Fibroblast of villous mesenchyme (primary cell): ENCODE results near the gene SERF1B. TPM values are rescaled to one million over a fixed set of nuclear protein-coding genes. Genes with fewer than 3 reads are reported as not detected.
"Not testable (repeated sequence)": the region's sequence is repeated elsewhere in the genome, so short reads cannot be mapped to it uniquely, and the experiment has no call there.

ENCODE experiments used
- DNase-seq: peaks from one replicate; pipeline ENCODE4 v3.0.0-alpha.2; 2010; ENCODE audit warnings: low read depth
- H3K4me3 ChIP-seq: 2 replicates; pipeline ENCODE4 v1.5.1; 2011; ENCODE audit warnings: low read depth, mild to moderate bottlenecking, low read length
- small RNA-seq: library from RNA; depleted of rRNA; stranded (forward); fragments of <200 nt; gene quantifications from one replicate; pipeline ENCODE3, GENCODE V24; 2012
- total RNA-seq: library from RNA; depleted of rRNA; stranded (reverse); fragments of >200 nt; gene quantifications from 2 replicates; pipeline ENCODE4 v1.2.3, GENCODE V29; 2012

SERF1B gene
- total RNA-seq = 10.4 and 19.0 TPM in 2 replicates

GRCh38 chr5:70025106-70025844 lies at the start of gene SERF1B:
SERF1B (plus strand) TSS chr5:70025251; CDS start chr5:70025452, 201 bp downstream.
- not testable (repeated sequence) for H3K4me3 ChIP-seq, DNase-seq

GRCh38 chr5:69991713-69992112 lies 33.3 kb upstream of the SERF1B start:
- not testable (repeated sequence) for H3K4me3 ChIP-seq, DNase-seq

DNA sequence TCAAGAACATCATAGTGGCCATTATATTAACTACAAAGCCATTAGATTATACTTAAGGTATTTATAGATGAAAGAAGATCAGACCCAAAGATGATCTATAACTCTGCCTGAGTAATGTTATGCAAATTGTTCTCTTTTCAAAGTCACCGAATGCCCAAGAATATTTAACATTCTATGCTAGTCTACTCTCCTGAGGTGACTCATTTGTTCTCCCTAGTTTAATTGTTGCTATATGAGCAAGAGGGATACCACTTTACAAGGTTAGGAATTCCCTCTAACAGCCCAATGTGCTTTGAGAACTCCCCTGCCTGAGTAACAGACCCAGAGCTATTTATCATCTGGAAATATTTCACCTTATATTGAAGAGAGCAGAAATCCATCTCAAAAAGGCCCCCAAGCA lies 29.5 kb upstream of the SERF1B start:
- DNase-seq, H3K4me3 ChIP-seq: not testable (repeated sequence)

DNA sequence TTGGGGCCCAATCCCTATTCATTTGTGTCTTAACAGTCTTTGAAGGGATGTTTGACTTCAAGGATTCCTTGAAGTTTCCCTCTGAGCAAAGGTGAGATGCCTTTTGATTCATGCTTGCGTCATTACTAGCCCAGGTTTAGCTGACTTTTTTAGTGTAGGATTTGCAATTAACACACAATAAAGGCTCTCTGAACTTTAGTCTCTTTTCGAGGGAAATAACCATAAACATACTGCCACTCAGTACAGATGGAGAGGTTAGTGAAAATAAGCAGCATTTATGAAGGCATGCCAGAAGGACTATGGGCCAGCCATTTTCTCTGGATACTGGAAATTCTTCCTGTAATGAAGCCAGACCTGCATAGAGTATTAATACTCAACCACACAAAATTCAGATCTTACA lies 4.4 kb upstream of the SERF1B start:
- DNase-seq, H3K4me3 ChIP-seq: not testable (repeated sequence)

DNA sequence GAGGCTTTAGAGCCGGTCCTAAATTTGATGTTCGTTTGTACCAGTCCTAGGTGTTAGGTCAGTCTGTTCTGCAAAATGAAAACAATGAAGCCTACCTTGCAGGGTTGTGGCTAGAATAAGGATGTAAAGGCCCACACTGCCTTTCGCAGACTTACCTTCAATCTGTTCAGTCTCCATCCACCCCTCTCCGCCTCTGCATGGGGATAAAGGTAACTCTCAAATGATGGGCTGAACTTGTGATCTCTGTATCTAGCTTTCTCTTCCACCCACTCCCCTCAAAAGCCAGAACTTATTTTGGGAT lies 744 bp downstream of the SERF1B start:
- not testable (repeated sequence) for H3K4me3 ChIP-seq, DNase-seq

- not testable (repeated sequence) for H3K4me3 ChIP-seq, DNase-seq
These were observed 6.2 kb downstream of the SERF1B start for GRCh38 chr5:70031204-70031603.

DNA sequence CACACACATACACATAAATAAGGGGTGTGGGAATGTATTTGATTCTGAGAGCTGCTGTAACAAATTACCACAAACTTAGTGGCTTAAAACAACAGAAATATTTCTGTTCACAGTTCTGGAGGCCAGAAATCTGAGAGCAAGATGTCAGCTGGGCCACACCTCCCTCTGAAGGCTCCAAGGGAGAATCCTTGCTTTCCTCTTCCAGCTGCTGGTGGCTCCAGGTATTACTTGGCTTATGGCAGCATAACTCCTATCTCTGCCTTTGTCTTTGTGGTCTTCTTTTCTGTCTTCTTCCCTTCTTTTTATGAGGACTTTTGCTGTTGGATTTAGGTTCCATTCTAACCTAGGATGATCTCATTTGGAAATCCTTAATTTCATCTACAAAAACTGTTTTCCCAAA lies 16.4 kb downstream of the SERF1B start:
- H3K4me3 ChIP-seq, DNase-seq: not testable (repeated sequence)

GRCh38 chr5:70049790-70050142 lies 24.7 kb downstream of the SERF1B start:
- not testable (repeated sequence) for DNase-seq, H3K4me3 ChIP-seq

- not testable (repeated sequence) for DNase-seq, H3K4me3 ChIP-seq
These were observed 31.4 kb downstream of the SERF1B start for GRCh38 chr5:70056289-70056942.

- DNase-seq, H3K4me3 ChIP-seq: not testable (repeated sequence)
These were observed 32.1 kb downstream of the SERF1B start for GRCh38 chr5:70057140-70057539.

DNA sequence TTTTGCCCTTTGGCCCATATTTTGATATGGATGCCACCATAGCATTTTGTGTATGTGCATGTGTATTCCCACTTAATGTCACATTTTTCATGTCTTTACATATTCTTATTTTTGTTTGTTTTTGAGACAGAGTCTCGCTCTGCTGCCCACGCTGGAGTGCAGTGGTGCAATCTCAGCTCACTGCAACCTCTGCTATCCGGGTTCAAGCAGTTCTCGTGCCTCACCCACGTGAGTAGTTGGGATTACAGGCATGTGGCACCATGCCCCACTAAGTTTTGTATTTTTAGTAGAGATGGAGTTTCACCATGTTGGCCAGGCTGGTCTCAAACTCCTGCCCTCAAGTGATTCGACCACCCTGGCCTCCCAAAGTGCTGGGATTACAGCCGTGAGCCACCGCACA lies 52.6 kb downstream of the SERF1B start:
- DNase-seq, H3K4me3 ChIP-seq: not testable (repeated sequence)

- H3K4me3 ChIP-seq, DNase-seq: not testable (repeated sequence)
These were observed 63.9 kb downstream of the SERF1B start for GRCh38 chr5:70088907-70089464.

- not testable (repeated sequence) for H3K4me3 ChIP-seq, DNase-seq
These were observed 66.7 kb downstream of the SERF1B start for GRCh38 chr5:70091776-70092175.

Small RNA genes within 50 kb of the gene (small RNA-seq; reads per million reads assigned to genes)
- gene CDH12P2 = not detected

Other genes with a start within 250 kb of the SERF1B start
- 42.7 and 54.4 TPM in 2 replicates for gene SMN2, start 24.4 kb downstream of the SERF1B start, total RNA-seq